ENCODE results near the gene GTF2H2. TPM values are rescaled to one million over a fixed set of nuclear protein-coding genes. Genes with fewer than 3 reads are reported as not detected.
"Not testable (repeated sequence)": the region's sequence is repeated elsewhere in the genome, so short reads cannot be mapped to it uniquely, and the experiment has no call there.

Gene GTF2H2
- polyA plus RNA-seq, 1 of the 3 experiments (the other 2 are of a cell fraction), result 11.0 TPM

GRCh38 chr5:71018376-71019005, 49.0 kb downstream of the GTF2H2 start:
- H3K9me2 ChIP-seq; H3K9ac ChIP-seq; H3F3A ChIP-seq (replicated peaks; ENCODE audit: insufficient read depth); H2AFZ ChIP-seq (ENCODE audit: low read depth); DNase-seq; H3K4me2 ChIP-seq; CTCF ChIA-PET; H4K20me1 ChIP-seq (ENCODE audit: insufficient read depth); H3K27me3 ChIP-seq (ENCODE audit: insufficient read depth); H3K27ac ChIP-seq (ENCODE audit: low read depth in 2 of 2, low read length in 1 of 2); H3K36me3 ChIP-seq (replicated peaks in 1 of 2; ENCODE audit: control insufficient read depth in 1 of 2, insufficient read depth in 2 of 2, low read length in 1 of 2); POLR2A ChIA-PET; H3K79me2 ChIP-seq (ENCODE audit: insufficient read depth); H3K9me3 ChIP-seq; H3K4me1 ChIP-seq (ENCODE audit: control insufficient read depth in 1 of 2, insufficient read depth in 2 of 2, low read depth in 1 of 2, low read length in 1 of 2); H3K4me3 ChIP-seq (ENCODE audit: low read depth in 2 of 2, low read length in 1 of 2): not testable (repeated sequence)
- no CpG with 5 or more reads among the region's 6 CpGs for whole genome bisulfite sequencing (ENCODE audit: low lambda C conversion rate)

GRCh38 chr5:71014176-71014575, 53.3 kb downstream of the GTF2H2 start:
- WGBS (ENCODE audit: low lambda C conversion rate), result 87% methylated on average over 6 of the region's 8 CpGs
- POLR2A ChIA-PET, result no interaction called here
- no peaks in the 10 kb centered on the region for H3K36me3 ChIP-seq (replicated peaks in 1 of 2; ENCODE audit: control insufficient read depth in 1 of 2, insufficient read depth in 2 of 2, low read length in 1 of 2)
- H3F3A ChIP-seq (replicated peaks; ENCODE audit: insufficient read depth), result no peaks in the 10 kb centered on the region
- H3K79me2 ChIP-seq (ENCODE audit: insufficient read depth), result no peaks in the 10 kb centered on the region
- no peak overlapping the region for H3K9ac ChIP-seq
- CTCF ChIA-PET, result no interaction called here
- H3K27ac ChIP-seq (ENCODE audit: low read depth in 2 of 2, low read length in 1 of 2), result no peak overlapping the region
- no peaks in the 10 kb centered on the region for H3K27me3 ChIP-seq (ENCODE audit: insufficient read depth)
- no peak for DNase-seq
- H3K9me3 ChIP-seq, result no peaks in the 10 kb centered on the region
- no peak overlapping the region for H2AFZ ChIP-seq (ENCODE audit: low read depth)
- no peak overlapping the region for H3K4me3 ChIP-seq (ENCODE audit: low read depth in 2 of 2, low read length in 1 of 2)
- H3K4me2 ChIP-seq, result no peak overlapping the region
- no peaks in the 10 kb centered on the region for H3K9me2 ChIP-seq
- H3K4me1 ChIP-seq (ENCODE audit: control insufficient read depth in 1 of 2, insufficient read depth in 2 of 2, low read depth in 1 of 2, low read length in 1 of 2), result no peaks in the 10 kb centered on the region
- H4K20me1 ChIP-seq (ENCODE audit: insufficient read depth), result no peaks in the 10 kb centered on the region
- no peak for TF ChIP-seq GABPA (IDR thresholded peaks at IDR 0.05; ENCODE audit: low read depth)
- no peak for TF ChIP-seq CHD2 (IDR thresholded peaks at IDR 0.05; ENCODE audit: low read length, partially characterized antibody)
- no peak for TF ChIP-seq SMC3 (IDR thresholded peaks at IDR 0.05; ENCODE audit: low read depth, low read length)
- TF ChIP-seq FOXJ3 (CRISPR knock-in tag; IDR thresholded peaks at IDR 0.05), result no peak
- TF ChIP-seq RAD21 (IDR thresholded peaks at IDR 0.05; ENCODE audit: low read length), result no peak
- TF ChIP-seq TEAD4 (IDR thresholded peaks at IDR 0.05; ENCODE audit: borderline replicate concordance, insufficient read depth), result no peak

GRCh38 chr5:71013575-71013974, 53.9 kb downstream of the GTF2H2 start:
- Histone ChIP-seq H3K4me2 (no peak overlapping the region), H3K27ac (ENCODE audit: low read depth in 2 of 2, low read length in 1 of 2) (no peak overlapping the region), H3K4me1 (ENCODE audit: control insufficient read depth in 1 of 2, insufficient read depth in 2 of 2, low read depth in 1 of 2, low read length in 1 of 2) (no peaks in the 10 kb centered on the region), H4K20me1 (ENCODE audit: insufficient read depth) (no peaks in the 10 kb centered on the region), H2AFZ (ENCODE audit: low read depth) (no peak overlapping the region), H3K4me3 (ENCODE audit: low read depth in 2 of 2, low read length in 1 of 2) (no peak overlapping the region), H3K27me3 (ENCODE audit: insufficient read depth) (no peaks in the 10 kb centered on the region), H3K79me2 (ENCODE audit: insufficient read depth) (no peaks in the 10 kb centered on the region), H3K9me2 (no peaks in the 10 kb centered on the region), H3K9ac (no peak overlapping the region), H3K36me3 (replicated peaks in 1 of 2; ENCODE audit: control insufficient read depth in 1 of 2, insufficient read depth in 2 of 2, low read length in 1 of 2) (no peaks in the 10 kb centered on the region), H3F3A (replicated peaks; ENCODE audit: insufficient read depth) (no peaks in the 10 kb centered on the region), H3K9me3 (no peaks in the 10 kb centered on the region)
- TF ChIP-seq RAD21 (IDR thresholded peaks at IDR 0.05; ENCODE audit: low read length) (no peak), USF1 (IDR thresholded peaks at IDR 0.05; ENCODE audit: borderline replicate concordance, low read depth) (no peak), PBX3 (IDR thresholded peaks at IDR 0.05) (no peak), NFIC (IDR thresholded peaks at IDR 0.05; ENCODE audit: borderline replicate concordance) (no peak), GATA2 (CRISPR knock-in tag; IDR thresholded peaks at IDR 0.05) (no peak)
- ChIA-PET CTCF (no interaction called here), POLR2A (no interaction called here)
- DNase-seq, result no peak
- 76% methylated on average over 7 of the region's 12 CpGs for WGBS (ENCODE audit: low lambda C conversion rate)
